ENCODE measurements around the gene DCC.

- TF ChIP-seq CTCF (conservative IDR thresholded peaks at IDR 0.05; ENCODE audit: low read depth, low read length) (no peak), EZH2 (IDR thresholded peaks at IDR 0.05; ENCODE audit: low read length, unreplicated experiment) (no peak)
These were observed 505.0 kb downstream of the DCC start for GRCh38 chr18:52845036-52845435.

Data from PC-3 (cell line).